ENCODE results near the gene FN1. TPM values are rescaled to one million over a fixed set of nuclear protein-coding genes. Genes with fewer than 3 reads are reported as not detected.

The FN1 gene
- total and polyA plus RNA-seq, 2 experiments from 2014 or later, result 240 to 241 TPM

GRCh38 chr2:215332872-215333595 lies 102.8 kb downstream of the FN1 start:
- TF ChIP-seq CTCF (IDR thresholded peaks at IDR 0.05; ENCODE audit: low read depth, low read length), result no peak
- no peak for DNase-seq (ENCODE audit: low read depth in 1 of 2, low spot score in 1 of 2)
- no peak overlapping the region for H3K4me3 ChIP-seq
- H3K27ac ChIP-seq, result no peak overlapping the region
- no peaks in the 10 kb centered on the region for H3K4me1 ChIP-seq (ENCODE audit: low read depth)
- H3K27me3 ChIP-seq, result no peaks in the 10 kb centered on the region
- H3K9me3 ChIP-seq (ENCODE audit: low read depth), result no peaks in the 10 kb centered on the region
- peaks cover 26% of the 10 kb centered on the region for H3K36me3 ChIP-seq

GRCh38 chr2:215328066-215328465 lies 107.8 kb downstream of the FN1 start:
- no peak overlapping the region for H3K27ac ChIP-seq
- H3K27me3 ChIP-seq, result no peaks in the 10 kb centered on the region
- H3K4me1 ChIP-seq (ENCODE audit: low read depth), result no peaks in the 10 kb centered on the region
- TF ChIP-seq CTCF (IDR thresholded peaks at IDR 0.05; ENCODE audit: low read depth, low read length), result no peak
- no peak overlapping the region for H3K4me3 ChIP-seq
- no peak for DNase-seq (ENCODE audit: low read depth in 1 of 2, low spot score in 1 of 2)
- no peaks in the 10 kb centered on the region for H3K9me3 ChIP-seq (ENCODE audit: low read depth)
- H3K36me3 ChIP-seq, result peaks cover 18% of the 10 kb centered on the region

- no peaks in the 10 kb centered on the region for H3K9me3 ChIP-seq (ENCODE audit: low read depth)
- no peaks in the 10 kb centered on the region for H3K4me1 ChIP-seq (ENCODE audit: low read depth)
- H3K27ac ChIP-seq, result no peak overlapping the region
- no peak for DNase-seq (ENCODE audit: low read depth in 1 of 2, low spot score in 1 of 2)
- H3K27me3 ChIP-seq, result no peaks in the 10 kb centered on the region
- peaks cover 12% of the 10 kb centered on the region for H3K36me3 ChIP-seq
- TF ChIP-seq CTCF (IDR thresholded peaks at IDR 0.05; ENCODE audit: low read depth, low read length), result no peak
- no peak overlapping the region for H3K4me3 ChIP-seq
Measured at GRCh38 chr2:215324811-215325210, 111.1 kb downstream of the FN1 start.

GRCh38 chr2:215320679-215321078 lies 115.2 kb downstream of the FN1 start:
- Histone ChIP-seq H3K27ac (no peak overlapping the region), H3K36me3 (peaks cover 17% of the 10 kb centered on the region), H3K27me3 (no peaks in the 10 kb centered on the region), H3K4me3 (no peak overlapping the region), H3K9me3 (ENCODE audit: low read depth) (no peaks in the 10 kb centered on the region), H3K4me1 (ENCODE audit: low read depth) (no peaks in the 10 kb centered on the region)
- DNase-seq (ENCODE audit: low read depth in 1 of 2, low spot score in 1 of 2), result no peak
- no peak for TF ChIP-seq CTCF (IDR thresholded peaks at IDR 0.05; ENCODE audit: low read depth, low read length)

- Histone ChIP-seq H3K27me3 (no peaks in the 10 kb centered on the region), H3K9me3 (ENCODE audit: low read depth) (no peaks in the 10 kb centered on the region), H3K4me3 (no peak overlapping the region), H3K27ac (no peak overlapping the region), H3K36me3 (peaks cover 16% of the 10 kb centered on the region), H3K4me1 (ENCODE audit: low read depth) (no peaks in the 10 kb centered on the region)
- no peak for DNase-seq (ENCODE audit: low read depth in 1 of 2, low spot score in 1 of 2)
- no peak for TF ChIP-seq CTCF (IDR thresholded peaks at IDR 0.05; ENCODE audit: low read depth, low read length)
Measured at GRCh38 chr2:215320102-215320501, 115.8 kb downstream of the FN1 start.
